Globus pallidus (tissue), 1 donor: ENCODE results near the gene MTFR2.

Experiments
- DNase-seq: peaks from one replicate; pipeline ENCODE4 v3.0.0-alpha.2; 2015; ENCODE audit warnings: low spot score

The MTFR2 gene

GRCh38 chr6:136184738-136185137 lies 65.4 kb downstream of the MTFR2 start:
- no peak for DNase-seq

- no peak for DNase-seq
These were observed 68.2 kb downstream of the MTFR2 start for GRCh38 chr6:136181861-136182260.

GRCh38 chr6:136181512-136181833 lies 68.6 kb downstream of the MTFR2 start:
- DNase-seq: no peak
